Activated CD8-positive, alpha-beta memory T cell treated with anti-CD3 and anti-CD28 coated beads for 4 hours (primary cell): Measurements from ENCODE around the gene METTL25B.

ENCODE experiments used
- DNase-seq, 2 donors: peaks; one replicate each; pipeline ENCODE4 v3.0.0-alpha.2; 2020; ENCODE audit warnings: low read depth in 2 of 2

Gene METTL25B

DNA sequence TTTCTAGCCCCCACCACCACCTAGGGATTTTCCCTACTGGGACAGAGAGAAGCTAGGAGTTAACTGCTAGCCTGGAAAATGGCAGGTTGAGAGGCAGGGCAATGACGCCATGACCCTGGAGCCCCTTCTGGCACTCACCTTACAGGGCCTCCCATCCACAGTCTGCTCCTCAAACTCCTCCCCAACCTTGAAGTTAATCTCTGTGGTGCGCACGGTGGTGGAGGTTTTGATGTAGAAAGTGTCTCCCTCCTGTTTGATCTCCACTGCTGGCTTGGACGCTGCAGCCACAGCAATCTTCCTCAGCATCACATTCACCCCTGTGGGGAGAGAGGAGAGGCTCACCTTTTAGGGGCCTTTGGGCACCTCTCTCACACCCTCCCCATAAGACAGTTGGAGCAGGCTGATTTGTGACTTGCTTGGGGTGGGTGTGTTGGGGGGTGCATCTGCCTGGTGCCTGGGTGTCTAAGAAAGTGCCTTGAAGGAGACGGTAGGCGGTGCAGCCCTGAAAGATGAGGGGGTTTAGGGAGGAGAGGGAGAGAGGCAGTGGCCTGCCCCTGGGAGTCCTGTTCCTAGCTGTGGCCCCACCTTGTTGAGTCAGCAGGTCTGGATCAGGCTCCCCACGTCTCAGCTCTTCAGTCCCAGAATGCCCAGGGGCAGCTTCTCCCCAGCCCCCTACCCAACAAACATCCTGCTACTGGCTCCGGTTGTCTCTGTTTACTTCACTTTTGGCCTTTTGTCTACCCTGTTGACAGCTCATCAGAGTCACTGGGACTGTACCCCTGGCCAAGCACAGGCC lies 27.3 kb upstream of the METTL25B start:
- no peak for DNase-seq

DNA sequence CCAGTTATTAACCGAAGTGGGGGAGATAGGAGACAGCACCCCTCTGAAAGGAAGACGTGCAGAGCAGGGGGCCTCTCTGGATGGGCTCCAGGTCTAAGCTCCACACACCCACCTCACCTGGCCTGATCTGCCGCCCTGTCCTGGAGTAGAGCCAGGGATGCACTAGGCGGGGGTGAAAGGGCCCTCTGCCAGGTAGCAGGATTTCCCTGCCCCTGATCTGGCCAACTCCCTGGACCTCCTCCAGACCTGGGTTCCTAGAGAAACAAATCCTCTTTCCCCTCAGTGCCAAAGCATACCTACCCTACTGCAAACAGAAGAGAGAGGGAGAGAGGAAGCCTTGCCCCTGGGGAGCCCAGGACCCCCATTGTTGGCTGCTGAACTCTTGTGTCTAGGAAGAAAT lies 24.9 kb upstream of the METTL25B start:
- no peak for DNase-seq

- no peak for DNase-seq
Measured at GRCh38 chr1:156703741-156704140, 24.5 kb upstream of the METTL25B start.

- DNase-seq = no peak
Measured at GRCh38 chr1:156704166-156704711, 24.0 kb upstream of the METTL25B start.

DNA sequence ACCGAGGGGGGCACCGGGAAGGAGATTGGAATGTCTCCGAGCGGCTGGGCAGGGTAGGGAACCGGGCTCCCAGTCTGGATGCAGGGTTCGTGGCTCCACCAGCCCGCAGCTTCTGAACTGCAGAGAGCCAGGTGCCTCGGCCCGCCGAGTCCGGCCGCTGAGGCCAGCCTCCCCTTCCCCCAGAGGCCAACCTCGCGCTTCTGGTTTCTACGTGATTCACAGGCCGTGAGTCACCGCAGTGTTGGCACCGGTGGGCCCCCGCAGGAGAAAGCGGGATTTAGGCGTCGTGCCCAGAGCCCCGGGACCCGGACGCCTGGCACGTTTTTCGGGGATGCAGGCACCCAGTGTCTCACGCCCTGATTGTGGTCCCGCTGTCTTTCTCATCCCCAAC lies 23.3 kb upstream of the METTL25B start:
- DNase-seq = no peak

GRCh38 chr1:156705321-156705917 lies 22.9 kb upstream of the METTL25B start, which contains the start of gene CRABP2:
Gene CRABP2 (minus strand): TSS chr1:156705583. CDS start chr1:156705446, 137 bp downstream.
- no peak for DNase-seq

DNA sequence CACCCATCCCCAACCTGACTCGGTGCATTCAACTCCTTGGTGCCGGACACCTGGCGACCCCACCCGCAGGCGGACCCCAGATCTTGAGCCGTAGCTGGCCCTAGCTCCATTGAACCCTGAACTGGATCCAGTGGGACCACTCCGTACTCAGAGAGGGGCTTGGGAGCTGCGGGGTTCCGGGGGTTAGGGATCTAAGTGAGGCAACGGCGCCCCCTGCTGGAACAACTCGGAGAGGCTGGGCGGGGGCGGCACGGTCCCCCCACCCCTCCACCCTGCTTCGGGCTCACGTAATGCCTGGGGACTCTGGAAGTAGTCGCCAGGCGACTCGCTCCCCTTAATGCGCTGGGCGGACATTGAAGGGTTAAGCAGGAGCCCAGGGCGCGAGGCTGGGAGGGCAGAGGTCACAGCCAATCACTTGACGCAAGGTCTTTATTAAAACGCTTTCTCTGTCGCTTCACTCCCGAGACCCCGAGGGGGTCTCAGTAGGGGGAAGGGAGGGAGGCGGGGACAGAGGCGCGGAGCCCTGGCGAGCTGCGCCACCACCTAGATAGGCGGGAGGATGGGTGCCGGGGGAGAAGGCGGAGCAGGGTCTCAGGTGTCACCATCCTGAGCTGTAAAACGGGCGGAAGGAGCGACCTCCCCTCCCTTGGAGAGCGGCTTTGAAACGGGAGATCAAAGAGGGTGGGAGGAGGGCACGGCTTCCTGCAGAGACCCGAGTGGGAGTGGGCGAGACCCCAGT lies 22.2 kb upstream of the METTL25B start:
- DNase-seq = peak; percentile 28 to 40

- DNase-seq = no peak
Measured at GRCh38 chr1:156706657-156707416, 21.4 kb upstream of the METTL25B start.

GRCh38 chr1:156707417-156708217 lies 20.7 kb upstream of the METTL25B start:
- DNase-seq = no peak

GRCh38 chr1:156708218-156708661 lies 20.0 kb upstream of the METTL25B start:
- no peak for DNase-seq

DNA sequence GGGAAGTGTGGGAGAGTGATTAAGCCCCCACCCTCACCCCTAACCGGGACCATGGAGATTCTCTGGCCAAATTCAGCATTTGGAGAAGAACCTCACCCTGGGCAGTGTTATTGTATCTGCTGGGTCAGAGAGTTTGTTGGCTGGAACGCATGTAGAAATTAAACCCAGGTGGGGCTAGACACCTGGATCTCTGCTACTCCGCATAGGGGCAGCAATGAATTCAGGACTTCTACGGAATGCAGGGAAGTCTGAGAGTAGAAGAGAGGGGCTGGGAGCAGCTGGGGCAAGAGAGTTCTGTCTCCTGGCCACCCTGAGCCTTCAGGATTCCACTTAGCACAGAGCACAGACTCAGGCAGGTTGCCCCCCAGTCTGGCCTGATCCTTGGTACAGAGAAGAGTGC lies 19.2 kb upstream of the METTL25B start:
- no peak for DNase-seq

DNA sequence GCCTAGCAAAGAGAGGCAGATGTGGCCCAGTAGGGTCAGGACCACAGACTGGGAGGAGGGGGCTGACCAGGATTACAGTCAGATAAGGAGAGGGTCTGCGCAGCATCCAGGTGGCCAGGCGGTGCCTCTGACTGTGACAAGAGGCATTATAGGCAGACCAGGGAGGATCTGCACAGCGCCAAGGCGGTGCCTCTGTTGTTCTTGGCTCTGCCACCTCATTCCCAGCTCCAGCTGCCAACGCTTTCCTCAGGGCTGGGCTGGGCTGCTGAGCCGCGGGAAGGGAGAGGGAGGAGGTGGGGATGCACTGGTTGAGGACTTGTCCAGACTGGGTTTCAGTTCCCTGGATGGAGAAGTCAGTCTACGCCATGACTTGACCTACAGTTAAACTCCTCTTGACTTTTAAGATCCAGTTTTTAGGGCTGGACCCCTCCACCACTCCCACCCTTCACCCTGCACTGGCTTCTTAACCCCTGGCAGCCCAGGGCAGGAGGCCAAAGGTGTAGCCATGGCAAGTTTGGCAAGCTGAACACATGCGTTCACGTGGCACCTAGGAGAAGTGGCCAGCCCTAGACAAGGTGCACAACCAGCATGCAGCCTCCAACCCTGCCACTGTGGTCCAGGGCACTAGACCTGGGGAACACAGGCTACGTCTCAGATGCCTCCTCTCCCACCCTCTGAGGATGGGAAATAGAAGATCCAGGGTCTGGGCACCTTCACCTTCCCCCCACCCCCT lies 18.3 kb upstream of the METTL25B start:
- no peak for DNase-seq

DNA sequence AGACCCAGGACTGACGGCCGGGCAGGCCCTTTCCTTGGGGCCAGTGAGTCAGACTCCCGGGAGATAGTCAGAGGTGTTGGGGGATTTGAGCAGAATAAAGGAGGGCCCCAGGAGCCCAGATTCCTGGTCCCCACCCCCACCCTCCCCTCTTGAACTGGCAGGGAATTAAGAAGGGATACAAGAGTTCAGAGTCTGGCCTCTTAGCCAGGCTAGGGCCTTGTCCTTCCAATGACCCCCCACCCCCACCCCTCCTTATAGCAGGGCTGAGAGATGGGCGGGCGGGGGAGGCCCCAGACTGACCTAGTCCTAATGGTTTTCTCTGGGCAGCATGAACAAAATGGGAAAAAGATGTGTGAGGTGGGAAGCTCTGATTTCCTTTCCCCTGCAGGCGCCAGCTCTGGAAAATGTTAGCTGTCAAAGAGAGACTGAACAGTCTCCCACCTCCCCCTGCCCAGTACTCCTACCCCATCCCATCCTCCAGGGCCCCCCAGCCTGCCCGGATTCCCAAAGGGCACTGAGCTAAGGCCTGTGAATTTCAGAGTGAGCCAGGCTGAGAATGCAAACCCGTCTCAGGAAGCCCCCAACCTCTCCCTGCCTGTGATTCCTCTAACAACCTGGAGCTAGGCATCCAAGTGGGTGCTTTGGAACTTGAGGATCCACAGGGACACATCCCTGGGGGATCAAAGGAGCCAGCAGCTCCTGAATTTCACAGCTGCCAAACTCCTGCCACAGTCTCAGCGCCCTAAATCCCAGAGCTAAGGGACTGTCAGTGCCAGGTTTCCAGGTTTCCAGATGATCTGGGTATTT lies 17.1 kb upstream of the METTL25B start:
- DNase-seq = no peak

- no peak for DNase-seq
Measured at GRCh38 chr1:156712626-156713025, 15.6 kb upstream of the METTL25B start.

GRCh38 chr1:156714830-156715229 lies 13.4 kb upstream of the METTL25B start:
- no peak for DNase-seq

DNA sequence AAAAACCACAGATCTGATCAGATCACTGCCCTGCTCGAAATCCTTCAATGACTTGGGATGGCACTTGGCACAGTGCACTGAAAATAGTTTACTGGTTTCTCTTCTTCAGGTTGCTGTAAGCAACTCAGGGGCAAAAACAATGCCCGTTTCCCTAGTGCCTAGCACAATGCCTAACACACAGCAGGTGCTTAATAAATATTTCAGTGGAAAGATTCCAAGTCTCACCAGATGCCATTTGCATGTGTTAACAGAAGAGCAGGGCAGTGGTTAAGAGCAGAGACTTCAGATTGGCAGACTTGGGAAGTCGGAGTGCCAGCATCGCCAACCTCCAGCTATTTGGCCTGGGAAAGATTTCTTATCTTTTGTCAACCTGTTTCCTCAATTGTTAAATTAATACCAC lies 10.9 kb upstream of the METTL25B start:
- DNase-seq = no peak

DNA sequence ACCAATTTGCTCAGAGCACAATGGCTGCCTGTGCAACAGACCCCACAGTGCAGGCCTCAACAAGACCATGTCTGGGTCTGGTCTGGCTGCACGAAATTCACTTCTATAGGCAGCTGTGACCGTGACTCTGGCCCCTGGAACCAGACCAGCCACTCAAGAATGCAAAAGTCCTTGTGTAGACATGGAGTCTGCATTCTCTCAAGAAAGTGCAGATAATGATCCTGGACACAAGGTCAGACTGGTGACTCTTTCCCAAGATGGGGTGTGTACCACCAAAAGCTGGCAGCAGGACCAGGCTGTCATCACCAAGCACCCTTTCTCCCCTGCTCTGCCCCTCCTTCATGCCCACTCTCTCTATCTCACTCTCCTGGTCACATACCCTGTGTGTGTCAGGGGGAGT lies 7.1 kb upstream of the METTL25B start:
- no peak for DNase-seq

- no peak for DNase-seq
Measured at GRCh38 chr1:156721535-156721934, 6.7 kb upstream of the METTL25B start.

DNA sequence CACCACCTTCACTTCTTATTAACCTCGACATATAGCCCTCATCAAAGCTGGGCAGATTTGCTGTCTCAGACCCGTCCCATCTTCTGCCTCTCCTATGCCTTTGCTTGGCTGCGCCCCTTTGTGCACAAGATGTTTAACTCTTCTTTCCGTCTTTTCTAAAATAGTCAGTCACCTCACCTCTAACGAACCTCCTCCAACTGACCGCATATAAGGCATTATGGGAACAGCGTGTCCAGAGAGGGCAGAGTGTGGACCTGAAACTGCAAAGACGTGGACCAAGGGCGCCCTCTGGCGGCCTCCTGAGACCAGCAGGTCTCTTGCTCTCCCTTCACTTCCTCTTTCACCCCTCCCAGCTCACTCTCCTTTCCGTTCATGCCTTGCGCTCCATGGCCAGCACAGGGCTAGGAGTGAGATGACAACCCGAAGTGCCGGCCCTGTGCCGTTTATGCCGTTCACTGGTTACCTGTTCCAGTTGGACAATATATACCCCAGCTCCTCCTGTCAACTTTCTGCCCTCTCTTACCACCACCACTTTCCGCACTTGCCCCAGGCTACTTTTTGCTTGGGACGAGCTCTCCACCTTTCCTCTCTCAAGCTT lies 2.5 kb upstream of the METTL25B start:
- peak; percentile 55 to 63 for DNase-seq
